ENCODE measurements around the gene IL1RAP.
A peak's percentile ranks its signal among the peaks of the same experiment; 100 is the strongest.

The IL1RAP gene

GRCh38 chr3:190504354-190505125 is 9.3 kb upstream of the IL1RAP start:
- TF ChIP-seq CTCF (IDR thresholded peaks at IDR 0.05; ENCODE audit: control insufficient read depth, insufficient read depth, low read depth, low read length, missing control alignments) = no peak
- no peak for DNase-seq (ENCODE audit: low read depth)
- no peak overlapping the region for H3K4me3 ChIP-seq (ENCODE audit: control insufficient read depth, low read depth, low read length)

- no peak for DNase-seq (ENCODE audit: low read depth)
- TF ChIP-seq CTCF (IDR thresholded peaks at IDR 0.05; ENCODE audit: control insufficient read depth, insufficient read depth, low read depth, low read length, missing control alignments) = no peak
- no peak overlapping the region for H3K4me3 ChIP-seq (ENCODE audit: control insufficient read depth, low read depth, low read length)
These were observed 8.4 kb upstream of the IL1RAP start for GRCh38 chr3:190505381-190506003.

GRCh38 chr3:190506271-190506670 is 7.6 kb upstream of the IL1RAP start:
- DNase-seq (ENCODE audit: low read depth) = no peak
- H3K4me3 ChIP-seq (ENCODE audit: control insufficient read depth, low read depth, low read length) = no peak overlapping the region
- TF ChIP-seq CTCF (IDR thresholded peaks at IDR 0.05; ENCODE audit: control insufficient read depth, insufficient read depth, low read depth, low read length, missing control alignments) = no peak

GRCh38 chr3:190512666-190513065 is 1.2 kb upstream of the IL1RAP start:
- no peak for TF ChIP-seq CTCF (IDR thresholded peaks at IDR 0.05; ENCODE audit: control insufficient read depth, insufficient read depth, low read depth, low read length, missing control alignments)
- H3K4me3 ChIP-seq (ENCODE audit: control insufficient read depth, low read depth, low read length) = no peak overlapping the region
- no peak for DNase-seq (ENCODE audit: low read depth)

- no peak for TF ChIP-seq CTCF (IDR thresholded peaks at IDR 0.05; ENCODE audit: control insufficient read depth, insufficient read depth, low read depth, low read length, missing control alignments)
- H3K4me3 ChIP-seq (ENCODE audit: control insufficient read depth, low read depth, low read length) = peak overlapping the region; percentile 63
- no peak for DNase-seq (ENCODE audit: low read depth)
These were observed 698 bp downstream of the IL1RAP start for GRCh38 chr3:190514413-190515153.

- TF ChIP-seq CTCF (IDR thresholded peaks at IDR 0.05; ENCODE audit: control insufficient read depth, insufficient read depth, low read depth, low read length, missing control alignments) = no peak
- no peak for DNase-seq (ENCODE audit: low read depth)
- no peak overlapping the region for H3K4me3 ChIP-seq (ENCODE audit: control insufficient read depth, low read depth, low read length)
These were observed 2.5 kb downstream of the IL1RAP start for GRCh38 chr3:190516416-190516815.

Data from AG09309 (cell line).